ENCODE data around the gene AFM. TPM values are rescaled to one million over a fixed set of nuclear protein-coding genes. Genes with fewer than 3 reads are reported as not detected.

AFM gene, protein sequence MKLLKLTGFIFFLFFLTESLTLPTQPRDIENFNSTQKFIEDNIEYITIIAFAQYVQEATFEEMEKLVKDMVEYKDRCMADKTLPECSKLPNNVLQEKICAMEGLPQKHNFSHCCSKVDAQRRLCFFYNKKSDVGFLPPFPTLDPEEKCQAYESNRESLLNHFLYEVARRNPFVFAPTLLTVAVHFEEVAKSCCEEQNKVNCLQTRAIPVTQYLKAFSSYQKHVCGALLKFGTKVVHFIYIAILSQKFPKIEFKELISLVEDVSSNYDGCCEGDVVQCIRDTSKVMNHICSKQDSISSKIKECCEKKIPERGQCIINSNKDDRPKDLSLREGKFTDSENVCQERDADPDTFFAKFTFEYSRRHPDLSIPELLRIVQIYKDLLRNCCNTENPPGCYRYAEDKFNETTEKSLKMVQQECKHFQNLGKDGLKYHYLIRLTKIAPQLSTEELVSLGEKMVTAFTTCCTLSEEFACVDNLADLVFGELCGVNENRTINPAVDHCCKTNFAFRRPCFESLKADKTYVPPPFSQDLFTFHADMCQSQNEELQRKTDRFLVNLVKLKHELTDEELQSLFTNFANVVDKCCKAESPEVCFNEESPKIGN
- total RNA-seq: not detected

DNA sequence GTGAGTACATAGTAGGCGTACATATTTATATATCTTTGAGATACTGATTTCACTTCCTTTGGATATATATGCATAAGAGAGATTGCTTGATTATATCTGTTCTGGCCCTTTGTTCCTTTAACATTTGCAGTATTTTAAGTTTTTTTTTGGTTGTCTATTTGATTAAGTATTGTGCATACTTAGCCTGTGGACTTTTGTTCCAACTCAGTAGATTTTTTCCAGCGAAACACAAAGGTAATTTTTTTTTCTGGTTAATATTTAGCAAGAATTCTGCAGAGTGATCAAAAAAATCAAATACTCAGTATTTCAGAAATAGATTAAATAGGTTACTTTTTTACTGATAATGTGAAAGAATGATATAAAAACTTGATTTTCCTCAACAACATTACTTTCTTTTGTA is at the start of gene AFM:
TSS of gene AFM (plus strand) at position 388 of the 400 bp plus-strand sequence. CDS start 31 bp downstream, outside the sequence.
- H3K27ac ChIP-seq: no peak within 1 kb of the TSS
- TF ChIP-seq, protein P1, sequence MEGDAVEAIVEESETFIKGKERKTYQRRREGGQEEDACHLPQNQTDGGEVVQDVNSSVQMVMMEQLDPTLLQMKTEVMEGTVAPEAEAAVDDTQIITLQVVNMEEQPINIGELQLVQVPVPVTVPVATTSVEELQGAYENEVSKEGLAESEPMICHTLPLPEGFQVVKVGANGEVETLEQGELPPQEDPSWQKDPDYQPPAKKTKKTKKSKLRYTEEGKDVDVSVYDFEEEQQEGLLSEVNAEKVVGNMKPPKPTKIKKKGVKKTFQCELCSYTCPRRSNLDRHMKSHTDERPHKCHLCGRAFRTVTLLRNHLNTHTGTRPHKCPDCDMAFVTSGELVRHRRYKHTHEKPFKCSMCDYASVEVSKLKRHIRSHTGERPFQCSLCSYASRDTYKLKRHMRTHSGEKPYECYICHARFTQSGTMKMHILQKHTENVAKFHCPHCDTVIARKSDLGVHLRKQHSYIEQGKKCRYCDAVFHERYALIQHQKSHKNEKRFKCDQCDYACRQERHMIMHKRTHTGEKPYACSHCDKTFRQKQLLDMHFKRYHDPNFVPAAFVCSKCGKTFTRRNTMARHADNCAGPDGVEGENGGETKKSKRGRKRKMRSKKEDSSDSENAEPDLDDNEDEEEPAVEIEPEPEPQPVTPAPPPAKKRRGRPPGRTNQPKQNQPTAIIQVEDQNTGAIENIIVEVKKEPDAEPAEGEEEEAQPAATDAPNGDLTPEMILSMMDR (IDR thresholded peaks at IDR 0.05): no peak
- H3K9me3 ChIP-seq: no peaks in the 10 kb centered on the region
- no peak within 1 kb of the TSS for H3K4me3 ChIP-seq
- H3K36me3 ChIP-seq: no peaks in the 10 kb centered on the region
- no peaks in the 10 kb centered on the region for H3K27me3 ChIP-seq (replicated peaks; ENCODE audit: insufficient read depth)
- DNase-seq (ENCODE audit: low spot score) (no peak), ATAC-seq (ENCODE audit: insufficient number of reproducible peaks, low FRiP score, low read depth) (no peak)
- H3K4me1 ChIP-seq (ENCODE audit: control insufficient read depth in 1 of 2, low read depth in 2 of 2): no peaks in the 10 kb centered on the region

DNA sequence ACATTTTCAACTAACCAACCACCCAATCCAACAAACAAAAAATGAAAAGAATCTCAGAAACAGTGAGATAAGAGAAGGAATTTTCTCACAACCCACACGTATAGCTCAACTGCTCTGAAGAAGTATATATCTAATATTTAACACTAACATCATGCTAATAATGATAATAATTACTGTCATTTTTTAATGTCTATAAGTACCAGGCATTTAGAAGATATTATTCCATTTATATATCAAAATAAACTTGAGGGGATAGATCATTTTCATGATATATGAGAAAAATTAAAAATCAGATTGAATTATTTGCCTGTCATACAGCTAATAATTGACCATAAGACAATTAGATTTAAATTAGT is 49.8 kb upstream of the AFM start:
- Histone ChIP-seq H3K27me3 (replicated peaks; ENCODE audit: insufficient read depth) (no peaks in the 10 kb centered on the region), H3K4me3 (no peak overlapping the region), H3K27ac (no peak overlapping the region), H3K9me3 (no peaks in the 10 kb centered on the region), H3K4me1 (ENCODE audit: control insufficient read depth in 1 of 2, low read depth in 2 of 2) (no peaks in the 10 kb centered on the region), H3K36me3 (no peaks in the 10 kb centered on the region)
- no peak for ATAC-seq (ENCODE audit: insufficient number of reproducible peaks, low FRiP score, low read depth)
- DNase-seq (ENCODE audit: low spot score): no peak
- TF ChIP-seq, protein P1 (IDR thresholded peaks at IDR 0.05): no peak

DNA sequence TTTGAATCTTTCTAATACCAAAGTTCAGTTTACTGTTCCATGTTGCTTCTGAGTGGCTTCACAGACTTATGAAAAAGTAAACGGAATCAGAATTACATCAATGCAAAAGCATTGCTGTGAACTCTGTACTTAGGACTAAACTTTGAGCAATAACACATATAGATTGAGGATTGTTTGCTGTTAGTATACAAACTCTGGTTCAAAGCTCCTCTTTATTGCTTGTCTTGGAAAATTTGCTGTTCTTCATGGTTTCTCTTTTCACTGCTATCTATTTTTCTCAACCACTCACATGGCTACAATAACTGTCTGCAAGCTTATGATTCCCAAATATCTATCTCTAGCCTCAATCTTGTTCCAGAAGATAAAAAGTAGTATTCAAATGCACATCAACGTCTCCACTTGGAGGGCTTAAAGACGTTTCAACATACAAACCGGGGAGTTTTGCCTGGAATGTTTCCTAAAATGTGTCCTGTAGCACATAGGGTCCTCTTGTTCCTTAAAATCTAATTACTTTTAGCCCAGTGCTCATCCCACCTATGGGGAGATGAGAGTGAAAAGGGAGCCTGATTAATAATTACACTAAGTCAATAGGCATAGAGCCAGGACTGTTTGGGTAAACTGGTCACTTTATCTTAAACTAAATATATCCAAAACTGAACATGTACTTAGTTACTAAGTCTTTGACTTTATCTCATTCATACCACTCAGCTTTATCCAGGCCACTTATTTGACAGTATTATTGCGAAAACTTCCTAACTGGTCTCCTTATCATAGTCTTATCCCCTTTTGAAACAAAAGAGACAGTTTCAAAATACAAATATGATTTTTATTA is 49.2 kb upstream of the AFM start:
- H3K9me3 ChIP-seq: no peaks in the 10 kb centered on the region
- H3K4me1 ChIP-seq (ENCODE audit: control insufficient read depth in 1 of 2, low read depth in 2 of 2): no peaks in the 10 kb centered on the region
- no peak overlapping the region for H3K27ac ChIP-seq
- H3K27me3 ChIP-seq (replicated peaks; ENCODE audit: insufficient read depth): no peaks in the 10 kb centered on the region
- TF ChIP-seq, protein P1 (IDR thresholded peaks at IDR 0.05): no peak
- ATAC-seq (ENCODE audit: insufficient number of reproducible peaks, low FRiP score, low read depth): no peak
- no peak overlapping the region for H3K4me3 ChIP-seq
- no peak for DNase-seq (ENCODE audit: low spot score)
- no peaks in the 10 kb centered on the region for H3K36me3 ChIP-seq

DNA sequence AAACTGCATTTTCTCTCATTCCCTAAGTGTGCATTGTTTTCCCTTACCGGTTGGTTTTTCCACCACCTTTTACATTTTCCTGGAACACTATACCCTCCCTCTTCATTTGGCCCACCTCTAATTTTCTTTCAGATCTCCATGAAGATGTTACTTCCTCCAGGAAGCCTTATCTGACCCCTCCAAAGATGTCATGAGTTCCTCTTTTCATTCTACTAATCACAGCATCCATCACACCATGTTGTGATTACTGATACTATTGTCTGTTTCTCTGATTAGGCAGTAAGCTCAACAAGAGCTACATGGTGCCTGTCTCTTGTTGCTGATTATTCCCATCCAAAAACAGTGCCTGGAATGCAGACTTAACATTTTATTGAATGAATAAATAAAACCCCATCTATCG is 48.4 kb upstream of the AFM start:
- TF ChIP-seq, protein P1 (IDR thresholded peaks at IDR 0.05): no peak
- Histone ChIP-seq H3K36me3 (no peaks in the 10 kb centered on the region), H3K27me3 (replicated peaks; ENCODE audit: insufficient read depth) (no peaks in the 10 kb centered on the region), H3K4me3 (no peak overlapping the region), H3K9me3 (no peaks in the 10 kb centered on the region), H3K4me1 (ENCODE audit: control insufficient read depth in 1 of 2, low read depth in 2 of 2) (no peaks in the 10 kb centered on the region), H3K27ac (no peak overlapping the region)
- ATAC-seq (ENCODE audit: insufficient number of reproducible peaks, low FRiP score, low read depth) (no peak), DNase-seq (ENCODE audit: low spot score) (no peak)

DNA sequence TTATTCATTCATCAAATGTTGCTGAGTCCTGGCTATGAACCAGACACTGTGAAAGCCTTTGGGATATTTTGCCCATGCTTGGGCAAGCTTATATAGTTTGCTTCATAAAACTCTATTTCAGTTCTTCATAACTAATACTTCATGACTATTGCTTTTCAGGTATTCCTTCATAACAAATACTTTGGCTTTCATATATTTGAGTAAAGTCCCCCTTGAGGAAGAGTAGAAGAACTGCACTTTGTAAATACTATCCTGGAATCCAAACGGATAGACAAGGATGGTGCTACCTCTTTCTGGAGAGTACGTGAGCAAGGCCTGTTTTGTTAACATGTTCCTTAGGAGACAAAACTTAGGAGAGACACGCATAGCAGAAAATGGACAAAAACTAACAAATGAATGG is 47.2 kb upstream of the AFM start:
- ATAC-seq (ENCODE audit: insufficient number of reproducible peaks, low FRiP score, low read depth) (no peak), DNase-seq (ENCODE audit: low spot score) (no peak)
- Histone ChIP-seq H3K27ac (no peak overlapping the region), H3K4me3 (no peak overlapping the region), H3K4me1 (ENCODE audit: control insufficient read depth in 1 of 2, low read depth in 2 of 2) (no peaks in the 10 kb centered on the region), H3K9me3 (no peaks in the 10 kb centered on the region), H3K27me3 (replicated peaks; ENCODE audit: insufficient read depth) (no peaks in the 10 kb centered on the region), H3K36me3 (no peaks in the 10 kb centered on the region)
- TF ChIP-seq, protein P1 (IDR thresholded peaks at IDR 0.05): no peak
